Measurements from ENCODE around the gene IL9R. TPM values are rescaled to one million over a fixed set of nuclear protein-coding genes. Genes with fewer than 3 reads are reported as not detected.
"Not testable (repeated sequence)": the region's sequence is repeated elsewhere in the genome, so short reads cannot be mapped to it uniquely, and the experiment has no call there.

The IL9R gene
- total RNA-seq, 1 experiment from 2014 or later = 1.4 TPM

- H4K20me1 ChIP-seq (ENCODE audit: insufficient read depth); H3K4me3 ChIP-seq (replicated peaks in 1 of 2; ENCODE audit: low read depth in 1 of 2, low read length in 2 of 2); RAD21 ChIA-PET (ENCODE audit: low non-redundant PET in 1 of 2, low total read pairs in 2 of 2, uncharacterized antibody in 2 of 2, unreplicated experiment in 2 of 2); DNase-seq (ENCODE audit: low read depth, low spot score); H3K4me1 ChIP-seq (ENCODE audit: control insufficient read depth in 1 of 2, insufficient read depth in 2 of 2, low read length in 2 of 2); BruUV-seq (replicated peaks); H3K9ac ChIP-seq (ENCODE audit: low read length); POLR2A ChIA-PET; H3K4me2 ChIP-seq (ENCODE audit: low read length); intact Hi-C loops (cut with micrococcal nuclease); H3K27ac ChIP-seq (ENCODE audit: low read depth, low read length); ATAC-seq; H3K36me3 ChIP-seq (ENCODE audit: control insufficient read depth in 1 of 2, insufficient read depth in 2 of 2, low read length in 2 of 2); H2AFZ ChIP-seq (ENCODE audit: low read depth, low read length, poor library complexity, severe bottlenecking); H3K9me3 ChIP-seq (ENCODE audit: control insufficient read depth in 1 of 2, insufficient read depth in 1 of 2, low read depth in 1 of 2, low read length in 2 of 2); CTCF ChIA-PET; H3K79me2 ChIP-seq (ENCODE audit: insufficient read depth, low read length); H3K27me3 ChIP-seq (ENCODE audit: insufficient read depth, low read length); H3K9me2 ChIP-seq (ENCODE audit: insufficient read depth): not testable (repeated sequence)
These were observed 10.9 kb downstream of the IL9R start for GRCh38 chrX:156008379-156008778.

- no peak for ATAC-seq
These were observed 11.4 kb downstream of the IL9R start for GRCh38 chrX:156008915-156009314.

More at GRCh38 chrX:156008915-156009314, 11.4 kb downstream of the IL9R start:
- RAD21 ChIA-PET (ENCODE audit: low non-redundant PET in 1 of 2, low total read pairs in 2 of 2, uncharacterized antibody in 2 of 2, unreplicated experiment in 2 of 2) = no interaction called here
- H3K27me3 ChIP-seq (ENCODE audit: insufficient read depth, low read length) = no peaks in the 10 kb centered on the region
- H3K9ac ChIP-seq (ENCODE audit: low read length) = no peak overlapping the region
- no TSS peak for BruUV-seq (replicated peaks)
- no peaks in the 10 kb centered on the region for H3K79me2 ChIP-seq (ENCODE audit: insufficient read depth, low read length)
- DNase-seq (ENCODE audit: low read depth, low spot score) = no peak
- intact Hi-C loops (cut with micrococcal nuclease) = no loop called here
- H3K9me2 ChIP-seq (ENCODE audit: insufficient read depth) = no peaks in the 10 kb centered on the region
- no peak overlapping the region for H3K4me3 ChIP-seq (replicated peaks in 1 of 2; ENCODE audit: low read depth in 1 of 2, low read length in 2 of 2)
- POLR2A ChIA-PET = no interaction called here
- H3K4me2 ChIP-seq (ENCODE audit: low read length) = no peak overlapping the region
- H3K27ac ChIP-seq (ENCODE audit: low read depth, low read length) = no peak overlapping the region
- no peaks in the 10 kb centered on the region for H4K20me1 ChIP-seq (ENCODE audit: insufficient read depth)
- no peak overlapping the region for H2AFZ ChIP-seq (ENCODE audit: low read depth, low read length, poor library complexity, severe bottlenecking)
- TF ChIP-seq FOSL1 (IDR thresholded peaks at IDR 0.05; ENCODE audit: low read depth) (no peak), EGR1 (IDR thresholded peaks at IDR 0.05; ENCODE audit: low read depth) (no peak), ZNF274 (IDR thresholded peaks at IDR 0.05; ENCODE audit: low read depth, low read length) (no peak), ATF3 (IDR thresholded peaks at IDR 0.05) (no peak), ELF1 (IDR thresholded peaks at IDR 0.05; ENCODE audit: borderline replicate concordance, low read depth) (no peak), CEBPB (IDR thresholded peaks at IDR 0.05; ENCODE audit: low read depth) (no peak), CBX3 (IDR thresholded peaks at IDR 0.05; ENCODE audit: low read depth) (no peak), REST (IDR thresholded peaks at IDR 0.05; ENCODE audit: low read depth) (no peak), SIN3A (IDR thresholded peaks at IDR 0.05; ENCODE audit: low read depth) (no peak), ZBTB33 (IDR thresholded peaks at IDR 0.05; ENCODE audit: extremely low read depth, insufficient replicate concordance, low read length) (no peak)
- CTCF ChIA-PET = no interaction called here
- no peaks in the 10 kb centered on the region for H3K36me3 ChIP-seq (ENCODE audit: control insufficient read depth in 1 of 2, insufficient read depth in 2 of 2, low read length in 2 of 2)
- H3K9me3 ChIP-seq (ENCODE audit: control insufficient read depth in 1 of 2, insufficient read depth in 1 of 2, low read depth in 1 of 2, low read length in 2 of 2) = no peaks in the 10 kb centered on the region
- H3K4me1 ChIP-seq (ENCODE audit: control insufficient read depth in 1 of 2, insufficient read depth in 2 of 2, low read length in 2 of 2) = no peaks in the 10 kb centered on the region

All from HCT116 (cell line).